Activated B cell treated with CpG ODN at 0.5 μM for 24 hours (primary cell): ENCODE results near the gene KCTD6. TPM values are rescaled to one million over a fixed set of nuclear protein-coding genes. Genes with fewer than 3 reads are reported as not detected.

Experiments
- ATAC-seq: fragments of 200-7000 bp; cut with Tn5 transposase; one replicate; pipeline ENCODE4 v1.10.0; 2021; ENCODE audit warnings: low read depth, mild to moderate bottlenecking, moderate library complexity
- CTCF ChIA-PET: fragments of 350-600 bp; sonication (Branson Sonifier 250); formaldehyde crosslinking; loops from one replicate; lab custom pipeline; 2021; ENCODE audit warnings: antibody characterized with exemption; lab: Charles Lee
- POLR2A ChIA-PET: fragments of 350-600 bp; sonication (Branson Sonifier 250); formaldehyde crosslinking; loops from one replicate; lab custom pipeline; 2021; ENCODE audit warnings: antibody characterized with exemption; lab: Charles Lee
- DNase-seq: peaks from one replicate; pipeline ENCODE4 v3.0.0; 2022
- H3K27ac Mint-ChIP-seq: one replicate; pipeline ENCODE4 v1.8.0; 2020; ENCODE audit warnings: mixed read lengths
- H3K27me3 Mint-ChIP-seq: one replicate; pipeline ENCODE4 v1.8.0; 2021; ENCODE audit warnings: mixed read lengths
- H3K36me3 Mint-ChIP-seq: one replicate; pipeline ENCODE4 v1.8.0; 2021; ENCODE audit warnings: low read depth, mixed read lengths
- H3K4me1 Mint-ChIP-seq: one replicate; pipeline ENCODE4 v1.8.0; 2021; ENCODE audit warnings: mixed read lengths
- H3K4me3 Mint-ChIP-seq: one replicate; pipeline ENCODE4 v1.8.0; 2020; ENCODE audit warnings: mild to moderate bottlenecking, mixed read lengths
- H3K9me3 Mint-ChIP-seq: one replicate; pipeline ENCODE4 v1.8.0; 2020; ENCODE audit warnings: mixed read lengths
- intact Hi-C: fragments of 100-400 bp; cut with micrococcal nuclease; formaldehyde crosslinking; loops from one replicate; pipeline ENCODE4 v1.15.1; 2024
- total RNA-seq: library from RNA; stranded (reverse); gene quantifications from 2 replicates; pipeline ENCODE4 v1.2.3, GENCODE V29; 2022
- TF ChIP-seq, protein P1 (sequence below): fragments of 200-600 bp; IDR thresholded peaks from one replicate; pipeline ENCODE4 v1.8.0; 2022; ENCODE audit warnings: antibody characterized with exemption, mild to moderate bottlenecking

The KCTD6 gene
- total RNA-seq, 1 donor from 2014 or later = 10.0 TPM

DNA sequence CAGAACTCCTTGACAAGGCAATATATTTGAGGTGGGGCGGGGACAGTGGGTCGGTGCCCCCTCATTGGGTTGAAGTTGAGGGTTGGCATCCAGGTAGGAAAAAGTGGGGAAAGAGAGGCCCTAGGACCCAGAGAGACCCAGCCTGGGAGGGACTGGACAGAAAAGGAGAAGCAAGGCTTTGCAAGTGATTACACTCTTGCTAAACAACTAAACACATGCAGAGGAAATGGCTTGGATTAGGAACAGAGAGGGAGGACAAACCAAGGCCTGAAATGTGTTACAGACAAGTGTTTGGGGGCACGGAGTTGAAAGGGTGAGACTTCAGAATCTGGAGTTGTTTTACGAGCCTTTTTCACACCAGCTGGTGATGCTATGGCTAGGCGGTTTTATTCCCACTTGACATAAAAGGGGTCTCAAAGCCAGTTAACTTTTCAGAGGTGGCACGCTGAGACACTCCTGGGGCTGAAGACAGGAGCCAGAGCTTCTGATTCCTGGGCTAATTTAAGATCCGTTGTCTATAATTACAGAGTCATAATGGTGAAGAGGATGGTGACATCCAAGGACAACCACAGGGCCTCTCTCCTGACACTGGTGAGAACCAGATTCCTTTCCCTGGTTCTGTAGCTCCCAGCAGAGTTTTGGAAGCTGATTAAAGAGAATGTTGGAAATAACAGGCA lies 7.7 kb upstream of the KCTD6 start:
- ChIA-PET CTCF (interaction anchor here (0.8 kb wide), 1 partner anchor 178 kb away, joined by 3 read pairs; the partner anchor contains the start of genes HTD2 and RPP14), POLR2A (interaction anchor here (0.5 to 0.9 kb wide), 2 partner anchors 8 to 1073 kb away, joined by 7 read pairs; partner anchors contain the start of gene KCTD6)
- Mint-ChIP-seq H3K27ac (no peak overlapping the region), H3K27me3 (peaks cover 5% of the 10 kb centered on the region), H3K36me3 (no peaks in the 10 kb centered on the region), H3K9me3 (no peaks in the 10 kb centered on the region), H3K4me1 (peaks cover 25% of the 10 kb centered on the region), H3K4me3 (no peak overlapping the region)
- TF ChIP-seq, protein P1, sequence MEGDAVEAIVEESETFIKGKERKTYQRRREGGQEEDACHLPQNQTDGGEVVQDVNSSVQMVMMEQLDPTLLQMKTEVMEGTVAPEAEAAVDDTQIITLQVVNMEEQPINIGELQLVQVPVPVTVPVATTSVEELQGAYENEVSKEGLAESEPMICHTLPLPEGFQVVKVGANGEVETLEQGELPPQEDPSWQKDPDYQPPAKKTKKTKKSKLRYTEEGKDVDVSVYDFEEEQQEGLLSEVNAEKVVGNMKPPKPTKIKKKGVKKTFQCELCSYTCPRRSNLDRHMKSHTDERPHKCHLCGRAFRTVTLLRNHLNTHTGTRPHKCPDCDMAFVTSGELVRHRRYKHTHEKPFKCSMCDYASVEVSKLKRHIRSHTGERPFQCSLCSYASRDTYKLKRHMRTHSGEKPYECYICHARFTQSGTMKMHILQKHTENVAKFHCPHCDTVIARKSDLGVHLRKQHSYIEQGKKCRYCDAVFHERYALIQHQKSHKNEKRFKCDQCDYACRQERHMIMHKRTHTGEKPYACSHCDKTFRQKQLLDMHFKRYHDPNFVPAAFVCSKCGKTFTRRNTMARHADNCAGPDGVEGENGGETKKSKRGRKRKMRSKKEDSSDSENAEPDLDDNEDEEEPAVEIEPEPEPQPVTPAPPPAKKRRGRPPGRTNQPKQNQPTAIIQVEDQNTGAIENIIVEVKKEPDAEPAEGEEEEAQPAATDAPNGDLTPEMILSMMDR = no peak
- intact Hi-C loops = no loop called here
- ATAC-seq (no peak), DNase-seq (no peak)

DNA sequence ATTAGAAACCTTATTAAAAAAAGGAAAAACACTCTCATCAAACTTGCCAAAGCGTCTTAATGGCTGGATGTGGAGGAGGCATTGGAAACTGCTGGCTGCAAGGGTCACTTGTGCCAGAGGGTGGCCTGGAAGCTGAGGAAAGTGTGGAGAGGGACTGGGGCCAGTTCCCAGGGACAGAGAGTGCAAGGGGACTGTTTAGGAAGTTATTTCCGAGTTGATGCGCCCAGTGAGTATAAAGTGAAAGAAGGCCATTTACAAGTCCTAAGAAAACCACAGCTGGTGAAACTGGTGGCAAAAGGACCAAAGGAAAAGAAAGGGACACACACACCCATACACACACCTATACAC lies 7.2 kb upstream of the KCTD6 start:
- ATAC-seq = no peak
- Mint-ChIP-seq H3K36me3 (no peaks in the 10 kb centered on the region), H3K4me1 (peaks cover 25% of the 10 kb centered on the region), H3K9me3 (no peaks in the 10 kb centered on the region), H3K27me3 (peaks cover 5% of the 10 kb centered on the region), H3K27ac (no peak overlapping the region), H3K4me3 (no peak overlapping the region)
- intact Hi-C loops = no loop called here
- TF ChIP-seq, protein P1 = no peak
- POLR2A ChIA-PET = interaction anchor here (0.5 kb wide), 1 partner anchor 1074 kb away, joined by 7 read pairs; no protein-coding TSS in a partner anchor
- no peak for DNase-seq
- CTCF ChIA-PET = no interaction called here

DNA sequence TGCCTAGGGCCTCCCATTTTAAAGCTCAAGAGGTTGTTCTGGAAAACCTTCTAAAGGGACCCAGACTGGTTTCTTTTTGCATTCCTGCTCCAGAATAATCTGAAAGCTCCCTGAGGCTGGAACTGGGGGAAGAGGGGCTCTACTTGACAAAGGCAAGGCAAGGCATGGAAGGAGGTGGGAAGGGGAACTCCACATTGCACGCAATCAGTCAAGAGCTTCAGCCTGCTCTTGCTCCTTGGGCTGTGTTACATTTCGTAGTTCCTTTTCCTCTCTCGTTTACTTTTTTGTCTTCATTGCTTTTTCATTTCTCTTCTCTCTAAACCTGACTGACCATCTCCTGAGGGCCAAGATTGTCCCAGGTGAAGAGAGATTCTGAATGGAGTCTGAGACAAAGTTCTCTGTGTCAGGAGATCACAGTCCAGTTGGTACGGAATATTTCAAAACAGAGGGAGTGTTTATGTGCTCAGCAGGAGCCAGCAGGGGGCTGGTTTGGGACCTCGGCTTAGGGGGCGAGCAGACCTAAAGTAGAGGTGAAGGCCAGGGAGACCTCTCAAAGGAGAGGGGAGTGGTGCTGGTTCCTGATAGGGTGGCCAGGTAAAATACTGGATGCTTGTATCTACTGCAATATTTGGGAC lies 6.0 kb upstream of the KCTD6 start:
- CTCF ChIA-PET = no interaction called here

DNA sequence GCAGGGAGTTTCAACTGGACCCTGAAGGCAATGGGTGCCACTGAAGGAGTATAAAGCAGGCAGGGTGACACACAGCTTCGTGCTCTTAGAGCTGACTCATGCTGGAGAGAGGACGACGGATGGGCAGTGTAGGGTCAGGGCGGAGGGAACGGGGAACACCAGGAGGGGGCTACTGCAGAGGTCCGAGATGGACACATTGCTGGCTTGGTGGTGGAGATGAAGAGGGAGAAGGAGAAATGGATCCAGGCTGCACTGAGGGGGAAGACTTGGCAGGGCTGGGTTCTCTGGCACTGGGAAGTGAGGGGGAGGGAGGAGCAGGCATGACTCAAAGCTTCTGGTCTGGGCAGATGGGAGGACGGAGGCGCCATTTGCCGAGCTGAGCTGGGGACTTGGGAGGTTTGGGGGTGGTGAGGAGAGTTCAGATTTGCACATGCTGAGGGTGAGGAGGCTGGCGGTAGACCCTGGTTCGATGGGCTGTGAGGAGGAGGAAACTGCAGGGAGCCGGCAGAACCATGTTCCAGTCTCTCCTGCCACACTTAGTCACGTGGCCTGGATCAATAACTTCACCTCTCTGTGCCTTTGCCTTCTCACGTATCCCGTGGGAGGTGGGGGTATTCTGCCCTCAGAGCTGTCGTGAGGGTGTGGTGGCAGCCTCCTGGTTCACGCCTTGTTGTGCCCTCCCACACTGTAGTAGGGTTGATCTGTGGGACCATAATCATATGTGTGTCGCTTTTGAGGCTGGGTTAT lies 4.6 kb upstream of the KCTD6 start:
- no peak for DNase-seq
- H3K4me3 Mint-ChIP-seq = no peak overlapping the region
- ChIA-PET POLR2A (no interaction called here), CTCF (no interaction called here)
- no peak overlapping the region for H3K27ac Mint-ChIP-seq
- no peaks in the 10 kb centered on the region for H3K36me3 Mint-ChIP-seq
- peaks cover 33% of the 10 kb centered on the region for H3K4me1 Mint-ChIP-seq
- no peak for ATAC-seq
- intact Hi-C loops = no loop called here
- no peaks in the 10 kb centered on the region for H3K9me3 Mint-ChIP-seq
- H3K27me3 Mint-ChIP-seq = peaks cover 5% of the 10 kb centered on the region
- TF ChIP-seq, protein P1 = no peak

More for the DNA sequence above, 6.0 kb upstream of the KCTD6 start:
- Mint-ChIP-seq H3K4me1 (peaks cover 31% of the 10 kb centered on the region), H3K27me3 (peaks cover 5% of the 10 kb centered on the region), H3K4me3 (no peak overlapping the region), H3K27ac (no peak overlapping the region), H3K9me3 (no peaks in the 10 kb centered on the region), H3K36me3 (no peaks in the 10 kb centered on the region)
- intact Hi-C loops = no loop called here
- POLR2A ChIA-PET = interaction anchor here (0.5 kb wide), 2 partner anchors 9 to 222 kb away, joined by 3 to 6 read pairs; no protein-coding TSS in a partner anchor
- TF ChIP-seq, protein P1 = no peak
- ATAC-seq = no peak
- no peak for DNase-seq

DNA sequence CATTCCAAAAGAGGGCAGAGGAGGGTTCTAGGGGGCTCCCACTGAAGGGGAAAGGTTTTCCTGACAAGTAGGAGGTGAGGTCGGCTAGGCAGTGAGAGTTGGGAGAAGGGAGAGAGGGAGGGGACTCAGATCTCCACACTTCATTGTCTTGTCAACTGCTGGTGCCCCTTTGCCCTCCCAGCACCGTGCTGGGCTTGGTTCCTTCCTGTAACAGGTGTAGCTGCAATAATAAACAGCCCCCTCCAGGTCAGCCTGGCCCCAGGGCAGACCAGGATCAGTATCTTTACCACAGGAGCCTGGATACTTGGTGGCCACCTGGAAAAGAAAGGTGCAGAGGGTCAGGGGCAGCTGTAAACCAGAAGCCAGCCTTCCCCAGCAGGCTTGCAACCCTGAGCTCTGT lies 2.9 kb upstream of the KCTD6 start:
- ChIA-PET CTCF (interaction anchor here (1.4 kb wide), 1 partner anchor 74 kb away, joined by 3 read pairs; no protein-coding TSS in a partner anchor), POLR2A (no interaction called here)
- no peak overlapping the region for H3K27ac Mint-ChIP-seq
- intact Hi-C loops = no loop called here
- TF ChIP-seq, protein P1 = no peak
- H3K27me3 Mint-ChIP-seq = peaks cover 5% of the 10 kb centered on the region
- H3K9me3 Mint-ChIP-seq = no peaks in the 10 kb centered on the region
- DNase-seq (no peak), ATAC-seq (no peak)
- H3K4me3 Mint-ChIP-seq = no peak overlapping the region
- H3K4me1 Mint-ChIP-seq = peaks cover 34% of the 10 kb centered on the region
- H3K36me3 Mint-ChIP-seq = no peaks in the 10 kb centered on the region
